H1 (cell line): ENCODE measurements around the gene JADE3. TPM values are rescaled to one million over a fixed set of nuclear protein-coding genes. Genes with fewer than 3 reads are reported as not detected.
"Not testable (repeated sequence)": the region's sequence is repeated elsewhere in the genome, so short reads cannot be mapped to it uniquely, and the experiment has no call there.

Source experiments
- CTCF ChIA-PET: fragments of 300-600 bp; sonication (Branson Sonifier 250); formaldehyde crosslinking; loops from one replicate; lab custom pipeline; 2021; ENCODE audit not compliant: partially characterized antibody; lab: Charles Lee
- POLR2A ChIA-PET: fragments of 300-600 bp; sonication (Branson Sonifier 250); formaldehyde crosslinking; loops from one replicate; lab custom pipeline; 2021; ENCODE audit warnings: inconsistent platforms; ENCODE audit not compliant: partially characterized antibody; lab: Charles Lee
- DNase-seq, 2 experiments: peaks; one replicate each; pipeline versions ENCODE4 v3.0.0 to v3.0.0-alpha.2; 2010 to 2022; ENCODE audit warnings: low spot score in 2 of 2, low read depth in 1 of 2, mixed read lengths in 1 of 2
- FAIRE-seq: peaks from 2 replicates; lab custom pipeline; 2011; peaks lifted over from hg19 to GRCh38; lab: Jason Lieb, UNC
- H2AFZ ChIP-seq: 2 replicates; pipeline ENCODE4 v1.8.1; 2012; ENCODE audit warnings: low read length, inconsistent platforms
- H2AK5ac ChIP-seq: 2 replicates; pipeline ENCODE4 v1.6.1; 2013; ENCODE audit warnings: low read depth, low read length
- H2BK120ac ChIP-seq: replicated peaks from 2 replicates; pipeline ENCODE3; 2013; ENCODE audit warnings: low read depth, low read length, inconsistent platforms
- H2BK12ac ChIP-seq: 2 replicates; pipeline ENCODE4 v1.6.1; 2013; ENCODE audit warnings: low read depth, low read length
- H2BK15ac ChIP-seq: 2 replicates; pipeline ENCODE4 v1.6.1; 2013; ENCODE audit warnings: low read length
- H2BK20ac ChIP-seq: 2 replicates; pipeline ENCODE4 v1.6.1; 2013; ENCODE audit warnings: low read length
- H2BK5ac ChIP-seq: 2 replicates; pipeline ENCODE4 v1.6.1; 2013; ENCODE audit warnings: low read depth, low read length
- H3K14ac ChIP-seq: 2 replicates; pipeline ENCODE4 v1.6.1; 2013; ENCODE audit warnings: inconsistent platforms; ENCODE audit not compliant: insufficient read length
- H3K18ac ChIP-seq: 2 replicates; pipeline ENCODE4 v1.6.1; 2013; ENCODE audit warnings: low read length; ENCODE audit errors: extremely low read depth
- H3K23ac ChIP-seq: 2 replicates; pipeline ENCODE4 v1.6.1; 2013; ENCODE audit warnings: inconsistent platforms; ENCODE audit not compliant: insufficient read length
- H3K23me2 ChIP-seq: 2 replicates; pipeline ENCODE4 v1.6.1; 2013; ENCODE audit warnings: low read depth, low read length
- H3K27ac ChIP-seq: 2 replicates; pipeline ENCODE4 v1.6.1; 2011; ENCODE audit warnings: low read depth, low read length, inconsistent platforms
- H3K27me3 ChIP-seq, 4 experiments: replicated peaks in 1 of 4; 1 replicate in 1 of 4; 2 replicates in 3 of 4; pipeline versions ENCODE4 v1.6.1 to v1.8.1; 2011 to 2013; ENCODE audit warnings: low read length in 3 of 4, mild to moderate bottlenecking in 3 of 4, inconsistent platforms in 2 of 4, mixed read lengths in 2 of 4, moderate library complexity in 1 of 4; ENCODE audit not compliant: control insufficient read depth in 3 of 4, insufficient read depth in 3 of 4; ENCODE audit errors: extremely low read depth in 1 of 4
- H3K36me3 ChIP-seq, 4 experiments: 2 replicates each; pipeline versions ENCODE4 v1.6.1 to v1.8.1; 2011 to 2013; ENCODE audit warnings: mild to moderate bottlenecking in 4 of 4, low read length in 3 of 4, moderate library complexity in 2 of 4, control low read depth in 1 of 4, inconsistent platforms in 1 of 4; ENCODE audit not compliant: insufficient read depth in 4 of 4, control insufficient read depth in 2 of 4
- H3K4ac ChIP-seq: replicated peaks from 2 replicates; pipeline ENCODE3; 2013; ENCODE audit warnings: low read length, low read depth, mixed read lengths, inconsistent platforms; ENCODE audit not compliant: insufficient read length
- H3K4me1 ChIP-seq, 4 experiments: replicated peaks in 1 of 4; 1 replicate in 1 of 4; 2 replicates in 3 of 4; pipeline versions ENCODE4 v1.6.1 to v1.8.1; 2011 to 2013; ENCODE audit warnings: low read length in 3 of 4, inconsistent platforms in 2 of 4, mixed read lengths in 1 of 4; ENCODE audit not compliant: insufficient read depth in 4 of 4, control insufficient read depth in 3 of 4
- H3K4me2 ChIP-seq, 2 experiments: 2 replicates each; pipeline versions ENCODE4 v1.6.1 to v1.8.1; 2011 to 2013; ENCODE audit warnings: low read depth in 2 of 2, low read length in 2 of 2, control low read depth in 1 of 2, inconsistent platforms in 1 of 2, mild to moderate bottlenecking in 1 of 2; ENCODE audit not compliant: insufficient read depth in 1 of 2
- H3K4me3 ChIP-seq, 4 experiments: fragments of 200-600, 300-600 bp in 1 of 4; sonication (generic), shearing (Covaris generic), sonication (Bioruptor Twin) in 1 of 4; 2 replicates each; pipeline versions ENCODE4 v1.5.1 to v1.8.1; 2011 to 2016; ENCODE audit warnings: low read length in 4 of 4, low read depth in 3 of 4, control low read depth in 2 of 4, inconsistent platforms in 2 of 4, mild to moderate bottlenecking in 2 of 4, mixed read lengths in 1 of 4, moderate library complexity in 1 of 4; ENCODE audit not compliant: insufficient read depth in 2 of 4; ENCODE audit errors: extremely low read depth in 1 of 4
- H3K56ac ChIP-seq: replicated peaks from 2 replicates; pipeline ENCODE3; 2013; ENCODE audit warnings: low read depth, mild to moderate bottlenecking, mixed read lengths, low read length, inconsistent platforms; ENCODE audit not compliant: insufficient read length
- H3K79me1 ChIP-seq: 2 replicates; pipeline ENCODE4 v1.6.1; 2013; ENCODE audit warnings: low read depth, low read length, control low read depth
- H3K79me2 ChIP-seq, 2 experiments: 2 replicates each; pipeline versions ENCODE4 v1.6.1 to v1.8.1; 2012 to 2013; ENCODE audit warnings: low read length in 2 of 2, mild to moderate bottlenecking in 2 of 2, inconsistent platforms in 1 of 2; ENCODE audit not compliant: insufficient read depth in 2 of 2, control insufficient read depth in 1 of 2
- H3K9ac ChIP-seq, 4 experiments: replicated peaks in 1 of 4; 1 replicate in 1 of 4; 2 replicates in 3 of 4; pipeline versions ENCODE4 v1.6.1 to v1.8.1; 2011 to 2013; ENCODE audit warnings: low read depth in 3 of 4, low read length in 3 of 4, control low read depth in 2 of 4, mild to moderate bottlenecking in 2 of 4, moderate library complexity in 2 of 4, inconsistent platforms in 1 of 4; ENCODE audit errors: extremely low read depth in 1 of 4
- H3K9me3 ChIP-seq, 2 experiments: 2 replicates each; pipeline versions ENCODE4 v1.6.1 to v1.8.1; 2012 to 2013; ENCODE audit warnings: mild to moderate bottlenecking in 2 of 2, moderate library complexity in 2 of 2, control low read depth in 1 of 2, inconsistent platforms in 1 of 2, low read depth in 1 of 2, low read length in 1 of 2, mixed read lengths in 1 of 2; ENCODE audit not compliant: insufficient read depth in 2 of 2
- H4K20me1 ChIP-seq, 2 experiments: replicated peaks in 1 of 2; 2 replicates each; pipeline versions ENCODE3 to v1.8.1; 2011 to 2013; ENCODE audit warnings: inconsistent platforms in 2 of 2, low read length in 2 of 2, mild to moderate bottlenecking in 1 of 2; ENCODE audit not compliant: insufficient read depth in 2 of 2, control insufficient read depth in 1 of 2
- H4K5ac ChIP-seq: 2 replicates; pipeline ENCODE4 v1.6.1; 2013; ENCODE audit warnings: low read length, low read depth, mixed read lengths, inconsistent platforms; ENCODE audit not compliant: insufficient read length
- H4K8ac ChIP-seq: 2 replicates; pipeline ENCODE4 v1.8.0; 2013; ENCODE audit warnings: mild to moderate bottlenecking, moderate library complexity, low read length, inconsistent platforms; ENCODE audit not compliant: insufficient read depth; ENCODE audit errors: extremely low read depth
- H4K91ac ChIP-seq: replicated peaks from 2 replicates; pipeline ENCODE3; 2013; ENCODE audit warnings: low read length, mixed read lengths, inconsistent platforms; ENCODE audit not compliant: insufficient read length
- WGBS, 2 experiments: shearing (Covaris generic) in 1 of 2; methylation state at CpG; one replicate each; pipeline versions ENCODE4 v1.1.6 to v1.1.7; 2013 to 2015; ENCODE audit warnings: low lambda C conversion rate in 2 of 2, mixed read lengths in 2 of 2, inconsistent platforms in 1 of 2, low coverage in 1 of 2, missing lambda C conversion rate in 1 of 2; ENCODE audit not compliant: insufficient replicate concordance in 2 of 2, insufficient coverage in 1 of 2, insufficient read length in 1 of 2; ENCODE audit errors: extremely low coverage in 1 of 2, missing lambda C conversion rate in 1 of 2; 5-methylcytosine and 5-hydroxymethylcytosine counted together
- polyA plus RNA-seq, 7 experiments: library from polyadenylated mRNA; depleted of rRNA in 3 of 7; stranded (reverse) in 5 of 7; unstranded in 2 of 7; fragments of >200 nt in 5 of 7; fragments of 200-250 nt in 2 of 7; gene quantifications; 1 replicate in 5 of 7; 2 replicates in 1 of 7; 4 replicates in 1 of 7; pipeline versions ENCODE4 v1.2.1 to v1.2.3, GENCODE V29; 2011 to 2013; ENCODE audit warnings: missing spikeins in 2 of 7, mixed read lengths in 2 of 7
- total RNA-seq: library from RNA; stranded (reverse); fragmentation: NEBNext Ultra II Directional; extraction: Animal tissue kit (Norgen Biotek cat#: 25700); gene quantifications from 2 replicates; pipeline ENCODE4 v1.2.1, GENCODE V29; 2021

The JADE3 gene
- total and polyA plus RNA-seq, 2 of the 8 experiments (the other 6 are each of a cell fraction or from before 2014, with no cell fraction given): 6.9 to 21.5 TPM

DNA sequence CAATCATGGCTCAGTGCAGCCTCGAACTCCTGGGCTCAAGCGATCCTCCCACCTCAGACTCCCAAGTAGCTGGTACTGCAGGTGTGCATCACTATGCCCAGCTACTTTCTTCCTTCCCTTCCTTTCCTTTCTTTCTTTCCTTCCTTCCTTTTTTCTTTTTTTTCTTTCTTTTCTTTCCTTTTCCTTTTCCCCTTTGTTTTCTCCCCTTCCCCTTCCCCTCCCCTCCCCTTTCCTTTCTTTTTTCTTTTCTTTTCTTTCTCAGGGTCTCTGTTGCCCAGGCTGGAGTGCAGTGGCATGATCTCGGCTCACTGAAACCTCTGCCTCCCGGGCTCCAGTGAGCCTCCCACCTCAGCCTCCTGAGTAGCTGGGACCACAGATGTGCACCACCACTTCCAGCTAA is 44.4 kb downstream of the JADE3 start:
- H3K4me3 ChIP-seq, H4K8ac ChIP-seq, H3K9me3 ChIP-seq, POLR2A ChIA-PET, H3K56ac ChIP-seq, FAIRE-seq, H2BK20ac ChIP-seq, DNase-seq, H3K14ac ChIP-seq, H2BK5ac ChIP-seq, H4K20me1 ChIP-seq, H3K4ac ChIP-seq, H3K9ac ChIP-seq, H4K5ac ChIP-seq, H3K4me1 ChIP-seq, H3K4me2 ChIP-seq, H3K23ac ChIP-seq, H3K27me3 ChIP-seq, H2BK12ac ChIP-seq, H2AFZ ChIP-seq, H3K27ac ChIP-seq, H3K36me3 ChIP-seq, H4K91ac ChIP-seq, H3K18ac ChIP-seq, H3K23me2 ChIP-seq, H2BK15ac ChIP-seq, H3K79me1 ChIP-seq, H2BK120ac ChIP-seq, H2AK5ac ChIP-seq: not testable (repeated sequence)
- CTCF ChIA-PET: interaction anchor here (0.9 to 2.8 kb wide), 2 partner anchors 17 to 21 kb away, joined by 3 to 8 read pairs; no protein-coding TSS in a partner anchor
- whole genome bisulfite sequencing, 2 experiments: 100% methylated on average over 3 of the region's 4 CpGs; no CpG with 5 or more reads in 1 of the 2 experiments
- peaks cover 2 to 76% of the 10 kb centered on the region in 2 experiments; a peak in 3 of 4 replicates for H3K79me2 ChIP-seq
